GM19455 (cell line): ENCODE data around the gene CEL.

Experiments
- ATAC-seq: cut with Tn5 transposase; IDR thresholded peaks from one replicate; pipeline ENCODE4 v1.9.1; 2021; ENCODE audit not compliant: unreplicated experiment

Gene CEL

GRCh38 chr9:133115604-133116345 is 54.0 kb downstream of the CEL start:
- ATAC-seq = peak; percentile 79

- no peak for ATAC-seq
Measured at GRCh38 chr9:133116346-133117231, 54.8 kb downstream of the CEL start.

GRCh38 chr9:133117271-133118178 is 55.7 kb downstream of the CEL start:
- no peak for ATAC-seq

GRCh38 chr9:133118179-133118520 is 56.4 kb downstream of the CEL start:
- no peak for ATAC-seq

- no peak for ATAC-seq
Measured at GRCh38 chr9:133118568-133118967, 56.8 kb downstream of the CEL start.

GRCh38 chr9:133119103-133119845 is 57.5 kb downstream of the CEL start:
- no peak for ATAC-seq

- ATAC-seq = no peak
Measured at GRCh38 chr9:133119846-133120500, 58.2 kb downstream of the CEL start.

- no peak for ATAC-seq
Measured at GRCh38 chr9:133120501-133121197, 58.9 kb downstream of the CEL start.
